Endometrium (tissue), 2 donors: ENCODE measurements around the gene HOMER2.
"Not testable (repeated sequence)": the region's sequence is repeated elsewhere in the genome, so short reads cannot be mapped to it uniquely, and the experiment has no call there.

Experiments used
- FAIRE-seq: peaks from 2 replicates; lab custom pipeline; 2012; peaks lifted over from hg19 to GRCh38; lab: Jason Lieb, UNC
- donor health status: control.
- donor health status: control.

HOMER2 gene

DNA sequence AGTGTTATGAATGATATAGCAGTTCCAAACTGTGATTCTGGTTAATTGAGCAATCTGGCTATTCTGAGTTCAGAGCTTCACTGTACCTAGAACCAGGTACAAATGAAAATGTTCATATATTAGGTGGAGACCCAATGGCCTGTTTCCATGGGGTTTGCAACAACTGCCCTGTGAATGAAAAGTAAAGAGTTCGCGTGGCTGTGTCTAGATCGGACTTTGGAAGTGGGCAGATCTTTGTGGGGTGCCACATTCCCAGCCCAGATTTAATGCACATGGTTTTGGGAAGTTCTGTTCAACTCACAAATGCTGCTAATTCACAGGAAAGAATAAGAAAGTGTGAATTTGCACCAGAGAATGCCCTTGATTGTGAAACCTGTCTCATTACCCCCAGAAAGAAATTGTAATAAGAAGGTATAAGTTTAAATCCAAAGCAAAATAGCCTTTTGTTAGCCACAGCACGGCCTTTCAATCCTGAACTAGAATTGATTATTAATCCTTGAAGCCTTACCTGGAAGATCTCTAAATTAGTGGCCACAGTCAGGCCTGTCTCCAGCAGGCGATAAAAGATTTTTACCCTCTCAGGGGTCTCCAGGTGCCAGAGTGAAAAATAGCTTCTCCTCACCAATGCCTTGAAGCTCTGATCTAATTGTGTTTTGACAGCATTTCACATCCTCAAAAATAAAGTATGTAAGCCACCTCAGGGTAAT is 120.5 kb downstream of the HOMER2 start:
- no peak for FAIRE-seq

DNA sequence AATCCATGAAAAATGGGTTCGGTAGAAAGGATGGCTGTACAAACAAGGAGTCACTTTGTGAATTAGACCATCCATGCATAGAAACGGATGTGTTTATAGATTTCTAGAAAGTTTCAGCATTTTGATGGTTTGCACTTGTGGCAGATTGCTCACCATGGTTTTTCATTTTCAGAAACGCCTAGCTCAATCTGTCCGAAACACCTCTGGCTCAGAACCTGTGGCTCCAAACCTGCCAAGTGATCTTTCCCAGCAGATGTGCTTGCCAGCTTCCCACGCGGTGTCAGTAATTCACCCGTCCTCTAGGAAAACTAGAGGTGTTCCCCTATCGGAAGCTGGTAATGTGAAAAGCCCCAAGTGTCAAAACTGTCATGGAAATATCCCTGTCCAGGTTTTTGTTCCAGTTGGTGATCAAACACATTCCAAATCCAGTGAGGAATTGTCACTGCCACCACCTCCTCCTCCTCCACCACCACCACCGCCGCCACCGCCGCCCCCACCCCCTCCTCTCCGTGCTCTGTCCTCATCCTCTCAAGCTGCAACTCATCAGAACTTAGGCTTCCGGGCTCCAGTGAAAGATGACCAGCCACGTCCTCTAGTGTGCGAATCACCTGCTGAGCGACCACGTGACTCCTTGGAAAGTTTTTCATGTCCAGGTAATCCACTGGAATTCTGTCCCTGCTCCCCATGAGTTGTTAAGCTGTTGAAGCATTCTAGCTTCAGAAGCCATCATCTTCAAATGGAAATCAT is 121.9 kb downstream of the HOMER2 start:
- no peak for FAIRE-seq

DNA sequence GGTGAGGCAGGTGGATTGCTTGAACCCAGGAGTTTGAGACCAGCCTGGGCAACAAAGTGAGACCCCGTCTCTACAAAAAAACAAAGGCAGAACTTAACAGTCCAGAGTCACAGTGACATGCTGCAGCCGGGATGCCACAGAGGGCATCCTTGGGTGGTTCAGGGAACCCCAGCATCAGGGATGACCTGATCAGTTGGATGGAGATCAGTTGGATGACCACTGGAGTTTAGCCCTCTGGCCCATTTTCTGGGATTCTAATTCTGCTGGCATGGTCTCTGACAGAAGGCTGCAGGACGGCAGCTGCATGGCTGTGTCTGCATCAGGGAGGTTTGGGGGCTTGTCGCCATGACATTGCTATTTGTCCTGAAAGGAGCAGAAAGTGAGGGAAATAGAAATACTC is 123.3 kb downstream of the HOMER2 start:
- no peak for FAIRE-seq

DNA sequence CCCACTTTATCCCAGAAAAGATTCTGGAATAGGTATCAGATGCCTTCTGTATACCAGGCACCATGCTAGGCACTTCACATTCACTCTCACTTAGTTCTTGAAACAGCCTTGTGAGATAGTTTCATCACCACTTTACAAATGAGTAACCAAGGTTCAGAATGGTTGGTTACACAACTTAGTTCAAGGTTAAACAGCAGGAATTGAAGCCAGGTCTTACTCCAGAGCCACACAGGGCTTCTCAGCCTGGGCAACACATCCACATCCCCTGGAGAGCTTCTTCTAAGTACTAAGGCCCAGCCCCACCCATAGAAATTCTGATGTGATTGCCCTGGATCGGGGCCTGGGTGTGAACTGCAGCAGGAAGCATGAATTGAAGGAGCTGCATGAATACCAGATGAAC is 124.4 kb downstream of the HOMER2 start:
- no peak for FAIRE-seq

DNA sequence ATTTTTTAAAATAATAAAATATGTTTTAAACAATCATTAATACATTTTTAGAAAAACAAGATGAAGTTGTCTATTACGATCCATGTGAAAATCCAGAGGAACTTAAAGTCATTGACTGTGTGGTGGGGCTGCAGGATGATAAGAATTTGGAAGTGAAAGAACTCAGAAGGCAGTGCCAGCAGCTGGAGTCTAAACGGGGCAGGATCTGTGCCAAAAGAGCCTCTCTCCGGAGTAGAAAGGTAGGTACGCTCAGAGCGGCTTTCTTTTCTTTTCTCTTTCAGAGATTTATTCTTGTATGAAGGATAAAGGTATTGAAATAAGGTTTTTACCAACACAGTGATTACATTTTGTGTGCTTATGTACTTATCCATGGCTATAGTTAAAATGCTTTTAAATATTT is 129.5 kb downstream of the HOMER2 start:
- FAIRE-seq: no peak

DNA sequence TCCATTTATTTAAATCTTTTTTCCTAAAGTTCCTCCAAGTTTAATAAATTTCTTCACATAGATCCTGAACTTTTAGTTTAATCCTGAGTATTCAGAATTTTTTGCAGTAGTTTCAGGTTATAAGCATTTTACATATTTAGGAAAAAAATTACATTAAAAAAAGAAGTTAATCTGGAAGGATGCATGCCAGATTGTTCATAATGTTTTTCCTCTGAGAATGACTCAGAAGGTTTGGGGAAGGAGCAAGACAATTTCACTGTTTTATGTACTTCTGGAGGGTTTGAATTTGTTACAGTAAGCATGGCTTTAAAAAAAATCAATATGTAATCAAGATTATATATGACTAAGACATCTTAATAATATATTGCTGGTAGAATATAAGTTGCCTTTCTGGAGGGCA is 130.7 kb downstream of the HOMER2 start:
- not testable (repeated sequence) for FAIRE-seq

DNA sequence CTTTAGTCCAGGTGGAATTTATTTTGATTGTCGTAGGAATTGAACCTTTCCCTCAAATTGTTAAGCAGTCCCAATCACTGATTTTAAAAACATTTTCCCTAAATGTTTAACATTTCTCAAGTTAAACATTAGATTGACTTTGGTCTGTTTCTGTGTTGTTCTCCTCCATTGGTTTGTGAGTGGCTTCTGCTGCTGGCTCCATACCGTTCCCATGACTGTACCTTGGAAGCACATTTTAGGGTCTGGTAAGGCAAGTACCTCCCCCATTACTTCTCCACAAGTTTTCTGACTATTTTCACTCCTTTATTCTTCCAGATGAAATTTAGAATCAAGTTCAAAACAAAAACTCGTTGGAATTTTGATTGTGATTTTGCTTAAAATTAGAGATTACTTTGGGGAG is 131.1 kb downstream of the HOMER2 start:
- not testable (repeated sequence) for FAIRE-seq

DNA sequence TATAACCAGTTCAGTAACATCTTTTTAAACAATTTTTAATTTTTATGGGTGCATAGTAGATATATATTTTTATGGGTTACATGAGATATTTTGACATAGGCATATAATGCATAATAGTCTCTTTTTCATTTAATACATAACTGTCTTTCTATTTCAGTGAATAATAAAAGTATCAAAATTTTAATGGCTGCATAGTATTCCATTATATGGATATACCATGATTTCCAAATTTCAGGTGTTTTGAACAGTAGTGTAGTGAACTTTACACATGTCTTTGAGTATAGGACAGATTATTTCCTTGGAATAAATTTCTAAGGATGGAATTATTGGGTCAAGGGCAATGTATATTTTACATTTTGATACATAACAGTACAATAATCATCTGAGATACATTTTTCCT is 132.4 kb downstream of the HOMER2 start:
- no peak for FAIRE-seq

DNA sequence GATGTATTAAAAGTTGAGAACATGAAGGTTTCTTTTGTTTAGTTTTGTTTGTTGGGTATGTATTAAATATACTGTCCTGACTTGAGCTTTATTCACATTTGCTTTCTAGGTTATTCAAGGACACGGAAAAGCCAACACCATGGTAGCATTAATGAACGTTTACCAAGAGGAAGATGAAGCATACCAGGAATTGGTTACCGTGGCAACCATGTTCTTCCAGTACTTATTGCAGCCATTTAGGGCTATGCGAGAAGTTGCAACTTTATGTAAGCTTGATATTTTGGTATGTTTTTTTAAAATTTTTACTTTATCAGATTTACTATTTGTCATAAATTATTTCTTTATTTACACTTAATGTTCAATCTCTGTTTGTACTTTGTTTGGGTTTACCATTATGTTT is 139.5 kb downstream of the HOMER2 start:
- FAIRE-seq: no peak

DNA sequence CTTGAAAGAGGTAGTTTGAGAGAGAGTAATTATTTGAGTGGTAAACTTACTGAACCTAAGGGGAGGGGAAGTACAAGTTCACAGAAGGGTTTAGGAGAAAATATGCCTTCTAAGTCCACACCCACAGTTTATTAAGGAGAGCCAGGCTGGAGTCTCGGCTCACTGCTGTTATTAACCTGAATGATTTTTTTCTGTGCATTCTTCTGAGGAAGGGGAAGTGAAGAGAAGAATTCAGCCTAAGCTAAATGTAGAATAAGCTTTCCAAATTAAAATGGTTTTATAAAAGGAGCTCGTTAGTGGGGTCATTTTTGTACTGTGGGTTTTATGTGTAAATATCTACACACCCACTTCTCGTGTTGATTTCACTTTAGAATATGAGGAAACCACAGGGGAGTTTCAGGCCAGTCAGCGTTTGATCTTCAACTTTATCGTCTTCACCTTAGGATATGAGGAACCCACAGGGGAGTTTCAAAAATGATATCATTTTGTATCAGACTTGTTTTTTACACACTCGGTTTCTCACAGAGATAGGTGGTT is 141.6 kb downstream of the HOMER2 start:
- no peak for FAIRE-seq

DNA sequence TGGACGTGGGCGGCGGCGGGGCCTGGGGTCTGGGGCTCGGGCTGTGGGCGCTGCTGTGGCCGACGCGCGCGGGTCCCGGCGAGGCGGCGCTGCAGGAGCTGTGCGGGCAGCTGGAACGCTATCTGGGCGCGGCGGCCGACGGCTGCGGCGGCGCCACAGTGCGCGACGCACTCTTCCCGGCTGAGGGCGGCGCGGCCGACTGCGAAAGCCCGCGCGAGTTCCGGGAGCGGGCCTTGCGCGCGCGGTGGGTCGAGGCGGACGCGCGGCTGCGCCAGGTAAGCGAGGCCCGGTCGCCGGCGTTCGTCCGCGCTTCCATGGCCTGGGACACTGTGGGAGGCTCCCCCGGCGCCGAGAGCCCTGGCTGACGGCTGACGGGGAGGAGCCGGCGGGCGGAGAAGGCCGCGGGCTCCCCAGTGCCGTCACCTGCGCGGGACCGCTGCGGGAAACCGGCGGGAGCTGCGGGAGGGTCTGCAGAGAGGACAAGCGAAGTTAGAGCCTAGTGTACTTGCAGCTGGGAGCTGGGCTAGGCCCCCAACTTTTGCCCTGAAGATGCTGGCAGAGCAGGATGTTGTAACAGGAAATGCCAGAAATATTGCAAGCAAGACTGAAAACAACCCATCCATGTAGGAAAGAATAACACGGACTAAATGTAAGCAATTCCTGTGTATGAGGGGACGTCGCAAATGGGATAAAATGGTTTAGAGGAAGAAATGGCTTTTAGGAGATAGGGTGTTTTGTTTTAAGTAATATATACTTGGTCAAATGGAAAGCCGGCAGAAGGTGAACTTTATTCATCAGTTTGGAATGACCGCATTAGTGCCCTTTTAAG is 142.2 kb downstream of the HOMER2 start:
- FAIRE-seq: no peak

DNA sequence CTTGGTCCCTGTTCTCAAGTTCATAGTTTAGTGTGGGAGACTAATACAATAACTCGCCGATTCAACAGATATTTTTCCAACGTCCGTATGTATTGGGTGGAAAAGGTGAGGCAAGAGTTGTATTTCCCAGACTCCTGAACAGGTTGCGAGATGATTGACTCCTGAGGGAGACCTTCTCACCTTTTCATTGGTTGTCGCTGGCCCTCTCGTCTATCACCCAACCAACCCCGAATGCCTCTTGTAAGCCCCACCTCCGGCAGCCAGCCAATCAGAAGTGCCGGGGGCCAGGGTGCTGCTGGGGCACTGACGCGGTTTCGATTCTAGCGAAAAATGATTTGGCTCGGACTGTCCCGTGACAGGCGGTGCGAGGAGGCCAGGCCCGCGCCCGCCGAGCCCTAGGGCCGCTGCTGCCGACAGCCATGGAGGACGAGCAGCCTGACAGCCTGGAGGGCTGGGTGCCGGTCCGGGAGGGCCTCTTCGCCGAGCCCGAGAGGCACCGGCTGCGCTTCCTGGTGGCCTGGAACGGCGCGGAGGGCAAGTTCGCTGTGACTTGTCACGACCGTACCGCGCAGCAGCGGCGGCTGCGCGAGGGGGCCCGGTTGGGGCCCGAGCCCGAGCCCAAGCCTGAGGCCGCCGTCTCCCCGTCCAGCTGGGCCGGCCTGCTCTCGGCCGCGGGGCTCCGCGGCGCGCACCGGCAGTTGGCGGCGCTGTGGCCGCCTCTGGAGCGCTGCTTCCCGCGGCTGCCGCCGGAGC is 143.0 kb downstream of the HOMER2 start, which contains the start of gene WHAMM:
Gene WHAMM, plus strand, starts transcription at position 321 of the 753 bp plus-strand sequence. Its CDS starts 99 bp downstream, at position 420.
- FAIRE-seq: peak; percentile 90

DNA sequence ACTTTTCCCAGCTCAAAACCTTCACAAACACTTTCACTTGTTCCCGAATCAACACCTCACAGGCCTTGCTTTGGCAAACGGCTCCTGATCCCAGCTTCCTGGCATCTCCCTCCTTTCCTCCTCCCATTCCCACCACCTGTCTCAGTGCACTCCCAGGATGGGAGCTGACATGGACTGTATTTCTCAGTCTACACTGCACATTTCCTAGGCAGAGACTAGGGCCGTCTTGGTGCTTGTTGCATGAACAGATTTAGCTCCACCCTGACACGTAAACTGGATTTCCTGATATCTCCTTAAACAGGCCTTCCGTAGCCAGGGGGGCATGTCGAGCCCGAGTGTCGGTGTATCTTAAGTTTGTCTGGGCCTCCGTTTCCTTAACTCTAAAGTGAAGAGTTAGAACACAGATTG is 143.9 kb downstream of the HOMER2 start:
- FAIRE-seq: no peak

DNA sequence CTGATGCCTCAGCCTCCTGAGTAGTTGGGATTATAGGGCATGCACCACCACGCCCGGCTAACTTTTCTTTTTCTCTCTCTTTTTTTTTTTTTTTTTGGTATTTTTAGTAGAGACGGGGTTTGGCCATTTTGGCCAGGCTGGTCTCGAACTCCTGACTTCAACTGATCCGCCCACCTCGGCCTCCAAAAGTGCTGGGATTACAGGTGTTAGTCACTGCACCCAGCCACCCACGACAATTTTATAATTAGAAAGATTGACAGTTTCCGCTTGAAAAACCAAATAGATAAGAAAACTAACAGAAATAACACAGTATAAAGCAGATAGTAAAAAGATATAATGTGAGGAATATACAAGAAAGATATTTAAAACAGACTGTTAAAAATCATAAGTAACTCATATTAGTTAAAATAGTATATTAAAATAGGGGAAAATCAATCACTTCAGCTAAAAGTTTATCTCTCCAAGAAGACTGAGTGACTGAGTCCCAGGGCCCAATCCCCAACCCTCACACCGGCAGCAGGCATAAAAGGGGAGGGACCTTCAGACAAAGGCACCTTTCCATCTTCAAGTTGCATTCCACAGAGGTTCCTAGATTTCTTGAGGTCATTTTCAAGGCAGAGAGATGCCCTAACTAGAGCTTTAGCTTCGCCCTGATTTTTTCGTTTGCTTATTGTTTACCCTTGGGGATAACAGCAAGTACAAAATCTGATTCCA is 144.4 kb downstream of the HOMER2 start:
- no peak for FAIRE-seq

DNA sequence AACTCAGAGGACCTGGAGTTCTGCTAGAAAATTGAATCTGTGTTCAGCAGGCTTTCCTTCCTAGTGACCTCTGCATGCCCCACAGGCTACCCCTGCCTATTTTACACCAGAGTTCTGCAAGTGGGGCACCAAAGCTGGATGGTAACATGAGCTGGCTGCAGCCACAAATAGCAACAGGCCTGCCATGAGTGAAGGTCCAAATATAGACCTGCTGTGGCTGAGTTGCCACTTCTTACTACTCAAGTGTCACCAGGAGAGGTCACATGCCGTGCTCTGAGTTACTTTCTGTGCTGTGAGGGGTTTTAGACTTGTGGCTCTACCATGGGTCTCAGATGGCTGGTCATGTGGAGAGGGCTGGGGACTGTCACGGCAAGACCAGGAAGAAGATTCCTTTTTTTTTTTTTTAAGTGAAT is 146.5 kb downstream of the HOMER2 start, which contains the start of gene FSD2:
Gene FSD2, minus strand, starts transcription at position 76 of the 413 bp plus-strand sequence. CDS start 18,679 bp downstream, outside the sequence.
- no peak for FAIRE-seq

DNA sequence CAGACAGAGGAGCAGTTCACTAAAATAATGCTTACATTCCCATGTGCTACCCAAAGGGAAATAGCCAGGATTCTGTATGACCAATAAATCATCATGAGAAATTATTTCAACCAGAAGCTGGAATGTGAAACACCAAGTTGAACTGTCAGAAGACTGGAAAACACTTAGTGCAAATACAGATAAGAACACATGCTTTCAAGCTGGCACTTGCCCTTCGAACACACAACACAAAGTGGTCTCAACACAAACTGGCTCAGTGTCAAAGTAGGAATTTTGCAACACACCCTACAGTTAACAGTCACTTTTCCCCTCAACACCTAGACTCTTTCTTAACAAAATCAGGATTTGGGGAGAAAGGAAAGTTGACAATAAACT is 148.0 kb downstream of the HOMER2 start:
- no peak for FAIRE-seq

DNA sequence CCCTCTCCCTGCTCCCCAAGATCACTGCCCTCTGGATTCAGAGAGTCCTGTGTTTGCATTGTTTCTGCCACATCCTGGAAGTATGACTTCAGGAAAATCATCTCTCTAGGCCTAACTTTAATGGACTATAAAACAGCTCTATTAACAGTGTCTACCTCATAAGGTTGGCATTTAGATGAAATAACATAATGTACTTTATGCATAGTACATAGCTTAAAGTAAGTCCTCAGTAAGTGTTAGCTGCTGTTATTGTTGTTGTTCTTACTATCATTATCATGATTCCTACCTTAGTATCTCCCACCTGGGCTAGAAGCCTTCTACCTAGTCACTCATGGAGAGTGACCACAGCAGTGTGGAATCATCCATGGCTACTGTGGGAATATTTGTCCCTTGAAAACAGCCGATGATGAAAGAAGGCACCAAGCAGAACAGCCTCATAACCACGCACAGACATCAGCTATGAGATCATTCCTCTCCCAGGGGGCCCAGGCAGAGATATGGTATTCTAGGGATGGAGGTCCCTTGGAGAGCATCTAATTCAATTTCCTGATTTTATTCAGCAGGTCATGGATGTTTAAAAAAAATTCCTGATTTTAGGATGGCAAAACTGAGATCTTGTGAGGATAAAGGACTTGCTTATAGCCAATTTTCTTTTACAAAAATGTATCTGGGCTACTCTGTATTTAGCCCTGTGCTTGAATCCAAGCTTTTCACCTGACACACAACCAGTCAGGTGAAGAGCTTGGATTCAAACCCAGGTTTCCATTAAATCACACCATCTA is 148.5 kb downstream of the HOMER2 start:
- no peak for FAIRE-seq

DNA sequence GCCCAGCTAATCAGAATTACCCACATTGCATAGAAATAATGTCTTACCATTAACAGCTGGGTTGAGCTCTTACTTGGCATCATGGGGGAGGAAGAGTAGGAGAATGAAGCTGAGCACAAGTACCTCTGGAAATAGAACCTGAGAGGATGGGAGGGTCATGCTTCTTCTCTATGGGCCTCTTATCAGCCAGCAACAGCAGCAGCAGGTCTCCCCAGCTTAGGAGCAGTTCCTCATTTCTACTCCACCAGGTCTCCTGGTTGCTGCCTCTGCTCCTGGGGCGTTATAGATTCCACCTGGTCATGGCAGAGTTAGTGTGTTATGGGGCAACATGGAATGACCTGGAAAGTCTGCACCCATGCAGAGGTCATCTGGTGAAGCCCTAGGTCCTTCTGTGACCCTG is 150.0 kb downstream of the HOMER2 start:
- FAIRE-seq: no peak

DNA sequence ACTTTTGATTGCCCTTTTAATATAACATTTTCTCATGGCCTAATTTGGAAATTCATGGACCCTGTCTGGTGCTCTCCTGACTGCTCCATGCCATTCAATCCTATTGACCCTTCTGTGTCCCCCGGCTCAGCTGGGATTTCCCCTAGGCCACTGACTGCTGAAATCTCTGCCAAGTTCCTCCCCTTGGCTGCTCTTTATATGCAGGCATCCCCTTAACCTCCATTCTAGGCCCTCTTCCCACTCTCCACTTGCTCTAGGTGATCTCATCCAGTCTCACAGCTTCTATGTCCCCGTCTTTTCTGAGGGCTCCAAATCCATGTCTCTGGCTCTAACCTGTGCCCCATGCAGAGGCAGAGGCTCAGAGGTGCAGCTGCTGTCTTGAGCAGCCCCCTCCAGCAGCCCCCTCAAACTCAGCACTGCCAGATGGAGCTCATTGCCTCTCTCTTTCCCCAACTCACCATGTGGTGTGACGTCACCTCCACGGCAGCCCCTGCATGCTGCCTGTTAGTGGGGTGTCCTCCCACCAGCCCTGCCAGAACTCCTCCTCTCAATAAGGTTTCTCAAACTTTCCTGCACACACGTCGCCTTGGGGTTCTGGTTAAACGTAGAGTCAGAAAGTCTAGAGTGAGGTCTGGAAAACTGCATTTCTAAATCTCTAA is 153.2 kb downstream of the HOMER2 start:
- no peak for FAIRE-seq
